ENCODE measurements around the gene RAX.

The RAX gene

DNA sequence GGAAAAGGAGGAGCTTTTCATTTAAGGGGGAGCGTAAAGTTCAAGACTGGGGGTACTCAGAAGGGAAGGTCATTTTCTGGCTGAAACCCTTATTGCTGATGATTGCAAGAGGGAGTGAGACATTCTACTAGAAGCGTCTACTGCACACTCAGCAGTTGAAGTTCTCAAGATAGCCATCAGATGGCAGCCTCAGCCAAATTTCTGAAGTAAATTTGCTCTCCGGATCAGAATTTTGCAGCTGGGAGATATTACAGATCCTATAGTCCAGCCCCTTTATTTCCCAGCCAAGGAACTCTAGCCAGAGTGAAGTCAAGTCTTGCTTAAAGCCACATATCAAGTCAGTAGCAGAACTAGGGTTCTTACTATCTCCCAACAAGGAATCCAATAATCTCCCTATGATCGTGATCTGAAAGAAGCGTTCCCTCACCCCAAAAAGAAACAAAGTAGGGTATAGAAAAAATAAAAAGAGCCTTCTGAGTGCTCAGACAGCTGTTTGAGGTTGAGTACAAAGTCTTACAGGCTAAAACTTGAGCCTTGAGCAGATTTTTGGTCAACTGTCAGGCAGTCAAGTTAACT, 24.0 kb downstream of the RAX start:
- DNase-seq (ENCODE audit: insufficient read length, low spot score): no peak
- FAIRE-seq: peak; percentile 79

DNA sequence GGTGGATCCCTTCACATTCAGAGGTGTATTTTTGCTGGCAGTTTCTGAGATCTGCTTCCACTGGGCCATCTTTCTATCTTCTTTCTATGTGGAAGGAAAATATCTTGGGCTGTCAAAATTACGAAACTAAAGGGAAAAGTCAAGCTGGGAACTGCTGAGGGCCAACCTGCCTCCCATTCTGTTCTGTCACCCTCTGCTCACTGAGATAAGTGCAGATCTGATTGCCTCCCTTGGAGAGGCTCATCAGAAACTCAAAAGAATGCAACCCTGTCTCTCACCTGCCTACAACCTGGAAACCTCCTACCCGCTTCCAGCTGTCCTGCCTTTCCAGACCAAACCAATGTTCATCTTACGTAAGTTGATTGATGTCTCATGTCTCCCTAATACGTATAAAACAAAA, 26.5 kb downstream of the RAX start:
- no peak for FAIRE-seq
- no peak for DNase-seq (ENCODE audit: insufficient read length, low spot score)

- no peak for FAIRE-seq
Observed at GRCh38 chr18:59242906-59243305, 30.3 kb downstream of the RAX start.

DNA sequence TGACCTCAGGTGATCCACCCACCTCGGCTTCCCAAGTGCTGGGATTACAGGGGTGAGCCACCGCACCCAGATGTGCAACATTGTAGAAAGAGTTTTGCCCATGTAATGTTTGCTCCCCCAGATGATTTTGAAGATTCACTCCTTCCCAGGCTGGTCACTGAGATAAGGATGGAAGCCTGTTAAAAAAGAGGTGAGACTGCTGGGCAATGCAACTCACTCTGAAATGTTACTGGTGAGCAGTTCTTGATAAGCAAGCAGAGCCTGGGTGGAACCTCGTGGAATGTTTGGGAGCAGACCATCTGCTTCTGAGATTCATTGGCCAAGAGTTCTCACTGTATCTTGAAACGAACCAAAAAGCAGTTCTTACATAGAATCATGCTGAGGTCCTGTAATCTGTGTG, 33.6 kb downstream of the RAX start:
- DNase-seq (ENCODE audit: insufficient read length, low spot score) (no peak), FAIRE-seq (no peak)

More at GRCh38 chr18:59242906-59243305, 30.3 kb downstream of the RAX start:
- DNase-seq (ENCODE audit: insufficient read length, low spot score): no peak

DNA sequence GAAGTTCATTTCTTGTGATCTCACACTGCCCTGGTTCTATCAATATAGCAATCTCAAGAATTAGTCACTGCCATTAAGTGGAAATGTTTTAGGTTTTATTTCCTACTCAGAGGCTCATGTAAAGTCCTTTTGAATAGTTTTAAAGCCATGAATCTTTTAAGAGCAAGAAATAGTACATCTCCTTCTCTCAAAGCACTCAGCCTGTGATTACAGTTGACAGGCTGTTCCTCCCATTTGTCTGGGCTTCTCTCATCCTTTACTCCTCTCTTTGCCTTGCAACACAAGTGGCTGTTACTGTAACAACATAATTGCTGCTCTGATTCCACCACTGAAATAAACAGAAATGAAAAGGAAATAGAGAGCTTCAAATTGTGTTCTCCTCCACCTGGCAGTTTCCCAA, 34.9 kb downstream of the RAX start:
- no peak for DNase-seq (ENCODE audit: insufficient read length, low spot score)
- no peak for FAIRE-seq

DNA sequence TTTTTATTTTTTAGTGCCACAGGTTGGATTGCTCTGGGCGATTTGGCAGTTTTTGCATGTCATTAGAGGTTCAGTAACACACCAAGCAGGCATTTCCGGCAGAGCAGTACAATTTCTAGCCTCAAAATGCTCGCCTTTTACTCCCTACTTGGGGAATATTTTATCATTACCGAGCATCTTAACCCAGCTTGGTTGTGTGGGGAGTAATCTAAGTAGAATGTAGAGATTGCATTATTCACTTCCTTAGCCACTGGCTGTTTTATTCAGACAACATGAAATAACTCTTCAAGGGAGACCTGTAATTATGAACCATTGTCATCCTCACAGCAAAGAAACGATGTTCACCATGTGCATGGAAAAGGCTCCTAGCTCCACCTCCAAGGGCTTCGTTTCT, 40.2 kb downstream of the RAX start:
- no peak for FAIRE-seq
- DNase-seq (ENCODE audit: insufficient read length, low spot score): no peak

DNA sequence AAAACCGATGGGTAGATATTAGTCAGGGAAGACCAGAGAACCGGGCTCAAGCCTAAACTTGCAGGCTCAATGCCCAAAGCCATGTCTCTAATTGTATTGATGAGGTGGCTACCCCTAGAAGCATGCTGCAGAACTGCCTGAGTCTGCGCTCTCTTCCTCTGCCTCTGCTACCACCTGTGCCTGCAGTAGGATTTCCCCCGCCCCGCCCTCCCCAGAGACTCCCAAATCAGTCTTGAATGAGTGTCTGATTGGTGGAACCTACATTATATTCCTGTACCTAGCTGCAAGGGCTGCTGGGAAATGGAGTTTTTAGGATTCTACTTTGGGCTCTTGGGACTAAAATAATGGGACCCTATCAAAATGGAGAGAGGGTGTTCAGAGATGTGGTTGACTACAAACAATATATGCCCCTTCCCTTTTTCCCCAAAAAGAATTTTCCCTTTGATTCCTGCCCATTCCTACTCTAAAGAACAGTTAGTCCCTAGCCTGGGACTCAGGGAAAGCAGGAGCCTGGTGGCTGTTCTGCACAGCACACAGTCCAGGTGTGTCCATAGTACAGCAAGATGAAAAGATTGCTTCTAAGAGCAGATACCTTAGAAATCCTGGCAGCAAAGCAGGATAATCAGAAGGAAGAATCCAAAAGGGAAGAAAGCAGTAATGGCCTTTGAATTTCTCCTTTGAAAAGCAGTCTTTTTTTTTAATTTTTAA, 40.8 kb downstream of the RAX start:
- FAIRE-seq: no peak
- no peak for DNase-seq (ENCODE audit: insufficient read length, low spot score)

DNA sequence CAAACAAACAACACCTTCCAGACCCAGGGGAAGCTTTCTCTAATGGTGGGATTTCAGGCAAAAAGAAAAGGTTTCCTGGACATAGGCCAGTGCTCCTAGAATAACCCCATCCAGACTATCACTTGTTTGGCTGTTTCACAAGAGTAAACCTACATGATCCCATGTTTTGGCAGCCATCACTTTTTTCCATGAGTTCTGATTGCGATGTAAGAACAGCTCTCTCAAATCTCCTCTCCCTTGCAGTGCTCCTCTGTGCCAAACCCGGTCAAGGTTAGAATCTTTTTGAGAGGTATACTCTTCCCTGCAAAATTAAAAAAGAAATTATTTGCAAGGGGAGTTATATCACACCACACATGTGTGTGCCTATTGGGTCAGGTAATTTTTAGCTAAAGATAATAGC, 41.4 kb downstream of the RAX start:
- FAIRE-seq: no peak
- no peak for DNase-seq (ENCODE audit: insufficient read length, low spot score)

GRCh38 chr18:59231114-59231513, 42.1 kb downstream of the RAX start:
- no peak for FAIRE-seq

GRCh38 chr18:59229701-59230443, 43.4 kb downstream of the RAX start:
- DNase-seq (ENCODE audit: insufficient read length, low spot score): no peak
- no peak for FAIRE-seq

More at GRCh38 chr18:59231114-59231513, 42.1 kb downstream of the RAX start:
- DNase-seq (ENCODE audit: insufficient read length, low spot score): no peak

GRCh38 chr18:59229191-59229590, 44.1 kb downstream of the RAX start:
- FAIRE-seq (no peak), DNase-seq (ENCODE audit: insufficient read length, low spot score) (no peak)

DNA sequence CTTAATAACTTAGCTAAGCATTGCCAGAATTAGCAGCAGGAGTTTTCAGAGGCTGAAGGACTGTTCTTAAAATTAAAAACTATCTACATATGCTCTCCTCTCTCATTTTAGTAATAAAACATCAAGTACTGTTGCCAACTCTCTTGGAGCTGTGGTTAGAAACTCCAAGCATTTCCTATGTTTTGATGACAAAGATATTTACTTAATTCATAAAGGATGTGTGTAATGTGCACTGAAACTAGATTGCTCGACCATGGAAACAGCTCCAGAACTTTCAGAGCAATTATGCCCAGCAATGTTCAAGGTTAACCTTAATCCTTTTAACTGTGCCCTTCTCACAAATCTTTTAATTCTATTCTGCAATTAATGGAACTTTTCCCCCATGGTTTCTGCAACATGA, 44.9 kb downstream of the RAX start:
- FAIRE-seq: no peak

GRCh38 chr18:59222341-59222740, 50.9 kb downstream of the RAX start:
- DNase-seq (ENCODE audit: insufficient read length, low spot score) (no peak), FAIRE-seq (no peak)

More for the DNA sequence above, 44.9 kb downstream of the RAX start:
- no peak for DNase-seq (ENCODE audit: insufficient read length, low spot score)

DNA sequence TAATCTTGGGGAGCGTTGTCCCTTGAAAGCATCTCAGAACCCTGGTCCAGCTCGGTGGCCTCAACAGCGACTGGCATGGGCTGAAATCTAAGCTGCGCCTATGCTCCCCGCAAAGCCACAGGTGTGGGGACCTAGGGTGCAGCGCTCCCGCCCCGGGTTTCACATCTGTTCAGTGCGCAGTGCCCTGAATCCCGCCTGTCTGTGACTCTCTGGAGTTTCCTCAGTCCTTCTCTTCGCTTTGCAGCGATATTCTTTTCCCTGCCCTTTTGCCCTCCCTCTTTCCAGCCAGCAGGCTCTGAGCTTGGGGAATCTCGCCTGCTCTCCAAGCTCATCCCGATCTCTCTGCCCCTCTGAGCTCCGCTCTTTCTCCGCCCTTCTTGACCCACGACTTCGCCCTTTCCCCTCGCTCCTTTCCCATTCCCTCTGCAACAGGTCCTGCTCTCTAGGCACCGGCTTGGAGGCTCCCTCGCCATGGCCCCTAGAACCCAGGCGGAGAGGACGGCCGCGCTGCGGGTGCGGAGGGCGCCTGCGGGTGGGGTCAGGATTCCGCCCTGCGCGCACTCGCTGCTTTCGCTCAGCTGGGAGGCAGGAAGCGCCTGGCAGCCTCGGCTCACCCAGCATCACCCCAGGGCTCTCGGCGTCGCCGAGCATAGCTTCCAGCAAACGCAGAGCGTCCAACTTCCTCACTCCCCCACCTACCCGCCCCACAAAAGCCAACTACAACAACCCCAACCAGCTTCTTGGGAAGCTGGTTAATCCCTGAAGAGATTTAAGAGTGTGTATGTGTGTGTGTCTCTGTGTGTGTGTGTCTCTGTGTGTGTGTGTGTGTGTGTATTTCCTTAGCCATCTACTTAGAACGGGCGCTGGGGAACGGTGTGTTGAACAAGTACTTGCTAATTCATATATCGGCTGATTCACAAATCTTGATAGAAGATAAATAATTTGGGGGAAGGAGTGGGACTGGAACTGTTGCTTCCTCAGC, 52.2 kb downstream of the RAX start:
- FAIRE-seq (no peak), DNase-seq (ENCODE audit: insufficient read length, low spot score) (no peak)

GRCh38 chr18:59220164-59220783, 53.0 kb downstream of the RAX start:
- DNase-seq (ENCODE audit: insufficient read length, low spot score) (no peak), FAIRE-seq (no peak)

DNA sequence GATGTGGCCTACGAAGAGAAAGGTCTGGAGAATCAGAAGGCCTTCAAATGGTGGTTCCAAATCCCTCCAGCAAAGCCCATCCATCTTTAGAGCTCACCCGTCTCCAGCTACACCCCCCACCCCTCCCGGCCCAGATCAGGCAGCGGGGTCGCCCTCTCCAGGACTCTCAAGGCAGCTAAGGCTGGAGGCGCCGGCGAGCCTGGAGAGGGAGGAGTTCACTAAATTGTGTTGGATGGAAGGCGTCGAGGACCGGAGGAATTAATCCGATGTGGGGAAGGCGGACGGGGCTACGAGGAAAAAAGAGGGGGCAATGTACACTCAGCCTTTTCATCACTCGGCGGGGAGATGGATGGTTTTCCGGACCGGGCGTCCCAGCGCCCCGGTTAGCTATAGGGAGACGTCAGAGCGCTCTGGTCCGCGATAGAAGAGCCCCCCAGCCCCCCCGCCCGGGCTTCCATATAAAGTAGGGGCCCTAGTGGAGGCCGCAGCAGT, 53.5 kb downstream of the RAX start, which contains the start of gene GRP:
TSS of gene GRP (plus strand) at position 487 of the 492 bp plus-strand sequence. CDS start 108 bp downstream, outside the sequence.
- no peak for DNase-seq (ENCODE audit: insufficient read length, low spot score)
- FAIRE-seq: no peak

GRCh38 chr18:59218018-59218417, 55.2 kb downstream of the RAX start:
- DNase-seq (ENCODE audit: insufficient read length, low spot score) (no peak), FAIRE-seq (no peak)
